LNCaP clone FGC (cell line): ENCODE measurements around the gene ECM1.

ENCODE experiments used
- DNase-seq: peaks from one replicate; pipeline ENCODE4 v3.0.0-alpha.2; 2011; ENCODE audit warnings: low read depth
- H3K4me3 ChIP-seq: 2 replicates; pipeline ENCODE4 v1.5.1; 2011; ENCODE audit warnings: mild to moderate bottlenecking, low read depth, low read length, control low read depth
- CTCF ChIP-seq: IDR thresholded peaks from 2 replicates; pipeline ENCODE4 v1.5.1; 2012; ENCODE audit warnings: mild to moderate bottlenecking; ENCODE audit not compliant: control insufficient read depth, insufficient read depth; ENCODE audit errors: extremely low read depth

Gene ECM1

GRCh38 chr1:150515328-150516049 lies 7.6 kb downstream of the ECM1 start, which contains the start of gene FALEC:
Gene FALEC (plus strand): TSS chr1:150515752.
- DNase-seq, result peak; percentile 91
- no peak for TF ChIP-seq CTCF
- H3K4me3 ChIP-seq, result peak within 1 kb of the TSS; percentile 60

GRCh38 chr1:150516050-150516591 lies 8.2 kb downstream of the ECM1 start:
- no peak for DNase-seq
- no peak for TF ChIP-seq CTCF

GRCh38 chr1:150516616-150517015 lies 8.7 kb downstream of the ECM1 start:
- no peak for TF ChIP-seq CTCF

More at GRCh38 chr1:150516050-150516591, 8.2 kb downstream of the ECM1 start:
- H3K4me3 ChIP-seq, result peak overlapping the region; percentile 60

GRCh38 chr1:150521196-150521968 lies 13.5 kb downstream of the ECM1 start:
- TF ChIP-seq CTCF, result no peak
- no peak for DNase-seq
- H3K4me3 ChIP-seq, result no peak overlapping the region

More at GRCh38 chr1:150516616-150517015, 8.7 kb downstream of the ECM1 start:
- H3K4me3 ChIP-seq, result peak overlapping the region; percentile 60
- no peak for DNase-seq

- no peak for TF ChIP-seq CTCF
- H3K4me3 ChIP-seq, result no peak overlapping the region
- no peak for DNase-seq
Observed at GRCh38 chr1:150525348-150525747, 17.4 kb downstream of the ECM1 start.

GRCh38 chr1:150528196-150528595 lies 20.3 kb downstream of the ECM1 start:
- no peak for DNase-seq
- no peak overlapping the region for H3K4me3 ChIP-seq
- no peak for TF ChIP-seq CTCF
